GM21825 (cell line): ENCODE measurements around the gene MRPL23.

Experiments
- ATAC-seq: cut with Tn5 transposase; IDR thresholded peaks from one replicate; pipeline ENCODE4 v1.9.1; 2021; ENCODE audit warnings: mild to moderate bottlenecking, moderate library complexity; ENCODE audit not compliant: unreplicated experiment

MRPL23 gene

GRCh38 chr11:1988667-1989317 lies 41.7 kb downstream of the MRPL23 start:
- ATAC-seq = no peak

GRCh38 chr11:1989953-1990352 lies 42.8 kb downstream of the MRPL23 start:
- no peak for ATAC-seq

- no peak for ATAC-seq
Measured at GRCh38 chr11:1990872-1991578, 43.9 kb downstream of the MRPL23 start.

- no peak for ATAC-seq
Measured at GRCh38 chr11:1992111-1992510, 45.0 kb downstream of the MRPL23 start.

GRCh38 chr11:1994121-1994520 lies 47.0 kb downstream of the MRPL23 start:
- no peak for ATAC-seq

- ATAC-seq = no peak
Measured at GRCh38 chr11:1997755-1998154, 50.6 kb downstream of the MRPL23 start, which contains the start of gene H19. Gene H19 (minus strand): TSS chr11:1997842.

GRCh38 chr11:1998290-1998689 lies 51.2 kb downstream of the MRPL23 start:
- no peak for ATAC-seq

- ATAC-seq = no peak
Measured at GRCh38 chr11:1998861-1999260, 51.7 kb downstream of the MRPL23 start.

GRCh38 chr11:2002042-2002776 lies 55.1 kb downstream of the MRPL23 start:
- ATAC-seq = no peak

- no peak for ATAC-seq
Measured at GRCh38 chr11:2002807-2003206, 55.7 kb downstream of the MRPL23 start.

GRCh38 chr11:2004466-2004865 lies 57.3 kb downstream of the MRPL23 start:
- ATAC-seq = no peak
